Hippocampal formation (tissue), 2 donors: ENCODE data around the gene GBP7.

Experiments
- DNase-seq, 2 donors: peaks; one replicate each; lab custom pipeline; 2025; lab: John Stamatoyannopoulos, UW

Gene GBP7

GRCh38 chr1:89121641-89122040, 54.2 kb downstream of the GBP7 start:
- DNase-seq, result no peak

DNA sequence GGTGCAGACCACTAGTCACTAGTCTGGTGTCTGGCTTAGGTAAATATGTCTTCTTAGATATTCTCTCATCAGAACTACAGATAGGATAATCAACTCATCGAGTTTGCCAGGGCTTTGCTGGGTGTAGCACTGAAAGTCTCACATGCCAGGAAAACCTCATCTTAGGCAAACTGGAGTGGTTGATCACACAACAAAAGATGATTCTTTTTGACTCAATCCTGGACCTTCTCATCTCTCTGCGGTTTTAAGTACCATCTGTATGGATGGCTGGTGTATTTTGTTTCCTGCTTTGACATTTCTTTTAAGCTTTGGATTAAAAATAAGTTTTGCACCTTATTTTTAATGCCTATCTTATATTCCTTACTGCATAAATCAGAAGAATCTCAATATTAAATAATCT, 61.1 kb downstream of the GBP7 start:
- DNase-seq, result no peak

DNA sequence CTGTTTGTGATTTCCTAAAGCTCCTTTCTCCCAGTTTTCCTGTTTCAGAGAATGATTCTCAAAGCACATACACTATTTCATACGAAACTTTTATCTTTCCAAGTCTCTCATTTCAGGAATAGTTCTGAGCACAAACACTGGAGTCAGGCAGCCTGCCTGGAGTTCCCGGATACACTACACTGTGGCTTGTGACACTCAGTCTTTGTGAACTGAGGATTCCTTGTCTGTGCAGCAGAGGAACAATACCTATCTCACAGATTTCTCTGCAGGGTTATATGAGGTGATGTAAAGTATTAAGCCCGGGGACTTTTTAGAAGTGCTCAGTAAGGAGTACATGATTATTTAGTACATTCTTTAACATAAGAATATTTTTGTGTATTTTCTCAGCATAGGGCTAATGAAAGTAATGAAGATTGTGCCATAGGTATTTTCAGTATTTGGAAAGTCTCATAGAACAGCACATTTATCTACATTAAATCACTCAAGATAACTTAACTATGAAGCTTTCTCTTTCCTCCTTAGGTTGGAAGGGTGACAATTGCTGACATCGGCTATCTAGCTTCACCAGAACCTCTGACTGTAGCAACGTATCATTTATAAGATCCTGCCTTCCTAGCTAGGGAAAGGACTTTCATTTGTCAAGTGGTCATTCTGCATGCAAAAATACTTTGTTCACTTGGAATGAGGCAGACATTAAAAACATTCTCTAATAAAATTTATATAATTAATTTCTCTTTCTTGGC, 62.8 kb downstream of the GBP7 start:
- DNase-seq, result no peak

DNA sequence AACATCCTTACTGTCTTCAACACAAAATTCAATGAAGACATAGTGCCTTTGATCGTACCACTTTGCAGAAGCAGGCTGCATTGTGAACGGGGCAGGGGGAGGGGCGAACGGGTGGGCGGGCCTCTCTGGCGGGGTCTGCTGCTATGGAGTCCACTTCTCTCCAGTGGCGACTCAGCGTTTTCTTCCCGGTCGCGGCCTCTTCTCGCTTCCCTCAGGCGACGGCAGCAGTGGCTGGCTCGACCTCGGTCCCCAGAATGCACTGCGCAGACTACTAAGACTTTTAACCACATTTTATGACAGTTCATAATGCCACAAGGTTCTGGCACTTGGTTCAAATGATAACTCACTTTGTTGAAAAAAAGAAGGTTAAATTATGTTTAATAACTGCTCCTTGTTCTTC, 71.1 kb downstream of the GBP7 start:
- no peak for DNase-seq

GRCh38 chr1:89104147-89104546, 71.7 kb downstream of the GBP7 start:
- DNase-seq, result no peak

- DNase-seq, result no peak
These were observed 73.8 kb downstream of the GBP7 start for GRCh38 chr1:89102021-89102420.

DNA sequence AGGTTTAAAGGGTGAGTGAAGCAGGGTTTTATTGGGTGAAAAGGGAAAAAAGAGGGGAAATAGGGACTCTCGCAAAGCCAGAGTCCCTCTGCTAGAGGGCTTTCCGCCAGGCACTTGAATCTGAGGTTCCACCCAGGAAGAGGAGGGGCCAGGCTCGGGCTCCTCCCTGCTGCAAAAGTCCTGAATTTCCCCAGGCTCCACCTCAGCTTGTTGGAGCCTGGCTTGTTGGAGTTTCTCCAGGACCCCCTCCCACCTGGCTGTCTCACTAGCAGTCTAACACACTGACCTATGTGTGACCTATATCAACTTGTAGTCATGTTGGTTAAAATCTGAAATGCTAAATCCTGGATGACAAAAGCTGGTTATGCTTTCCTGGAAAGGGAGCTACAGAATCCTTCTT, 75.4 kb downstream of the GBP7 start:
- no peak for DNase-seq

GRCh38 chr1:89098857-89099256, 76.9 kb downstream of the GBP7 start:
- DNase-seq, result no peak

DNA sequence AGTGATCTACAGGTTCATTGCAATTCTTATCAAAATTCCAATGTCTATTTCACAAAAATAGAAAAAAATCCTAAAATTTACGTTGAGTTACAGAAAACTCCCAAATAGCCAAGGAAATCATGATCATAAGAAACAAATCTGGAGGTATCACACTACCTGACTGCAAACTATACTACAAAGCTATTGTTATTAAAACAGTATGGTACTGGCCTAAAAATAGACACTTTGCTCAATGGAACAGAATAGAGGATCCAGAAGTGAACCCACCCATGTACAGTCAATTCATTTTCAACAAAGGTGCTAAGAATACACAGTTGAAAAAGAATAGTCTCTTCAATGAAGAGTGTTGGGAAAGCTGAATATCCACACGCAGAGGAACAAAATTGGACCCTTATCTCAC, 80.1 kb downstream of the GBP7 start:
- no peak for DNase-seq

DNA sequence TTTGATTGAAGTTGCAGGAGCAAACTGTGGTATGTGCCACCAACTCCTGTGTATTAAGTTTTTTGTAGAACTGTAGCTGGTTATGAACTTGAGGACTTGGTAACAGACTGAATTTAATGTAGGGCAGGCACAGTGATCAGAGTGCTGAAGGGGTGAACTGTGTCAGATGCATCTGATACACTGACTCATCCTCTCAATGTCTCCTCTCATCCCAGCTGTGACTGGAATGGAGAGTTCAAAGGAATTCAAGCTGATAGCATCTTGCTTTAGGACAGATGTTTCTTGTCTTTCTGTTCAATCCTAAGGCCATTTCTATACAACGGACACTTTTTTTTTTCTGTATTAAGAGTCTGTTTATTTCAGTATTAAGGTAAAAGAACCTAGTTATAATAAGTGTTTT, 85.8 kb downstream of the GBP7 start:
- no peak for DNase-seq

GRCh38 chr1:89088572-89088971, 87.2 kb downstream of the GBP7 start:
- DNase-seq, result no peak

- no peak for DNase-seq
These were observed 88.6 kb downstream of the GBP7 start for GRCh38 chr1:89087241-89087640.

GRCh38 chr1:89085781-89086180, 90.0 kb downstream of the GBP7 start:
- DNase-seq, result no peak
